Psoas muscle (tissue), 8 donors: Measurements from ENCODE around the gene BHLHA15. TPM values are rescaled to one million over a fixed set of nuclear protein-coding genes. Genes with fewer than 3 reads are reported as not detected.

Experiments used
- ATAC-seq, 4 donors: fragments of 200-7000 bp; cut with Tn5 transposase; one replicate each; pipeline ENCODE4 v1.9.1; 2020; ENCODE audit warnings: moderate library complexity in 3 of 4, mild to moderate bottlenecking in 2 of 4
- DNase-seq, 2 donors: peaks; one replicate each; pipeline ENCODE4 v3.0.0-alpha.2; 2020
- H3K27ac ChIP-seq: fragments of 200-600 bp; one replicate; pipeline ENCODE4 v1.8.0; 2022
- H3K27me3 ChIP-seq, 3 donors: fragments of 200-600 bp in 1 of 3; one replicate each; pipeline versions ENCODE4 v1.6.1 to v1.8.0; 2013 to 2022; ENCODE audit warnings: low read length in 2 of 3, mild to moderate bottlenecking in 2 of 3, moderate library complexity in 1 of 3; ENCODE audit not compliant: insufficient read depth in 3 of 3
- H3K36me3 ChIP-seq, 2 donors: fragments of 200-600 bp in 1 of 2; one replicate each; pipeline versions ENCODE4 v1.6.1 to v1.8.0; 2013 to 2022; ENCODE audit warnings: low read depth in 1 of 2, mild to moderate bottlenecking in 1 of 2, moderate library complexity in 1 of 2; ENCODE audit not compliant: insufficient read depth in 1 of 2
- H3K4me1 ChIP-seq: fragments of 200-600 bp; one replicate; pipeline ENCODE4 v1.8.0; 2022
- H3K4me3 ChIP-seq: fragments of 200-600 bp; one replicate; pipeline ENCODE4 v1.8.0; 2022; ENCODE audit warnings: mild to moderate bottlenecking
- H3K9me3 ChIP-seq: fragments of 200-600 bp; one replicate; pipeline ENCODE4 v1.8.0; 2022
- CTCF ChIP-seq: fragments of 200-600 bp; IDR thresholded peaks from one replicate; pipeline ENCODE4 v1.8.0; 2022; ENCODE audit warnings: antibody characterized with exemption
- whole genome bisulfite sequencing, 3 donors: extraction: QIAGEN DNeasy Blood & Tissue Kit; methylation state at CpG; one replicate each; pipeline versions ENCODE4 v1.1.6 to v1.1.7; 2013; 5-methylcytosine and 5-hydroxymethylcytosine counted together
- intact Hi-C, 2 donors: fragments of 100-400 bp; cut with DNase I; formaldehyde crosslinking; loops; one replicate each; pipeline versions ENCODE4 v1.11.0 to v1.14.2; 2022
- polyA plus RNA-seq, 3 donors: library from polyadenylated mRNA; stranded (reverse); fragments of 200-250 nt; gene quantifications; one replicate each; pipeline ENCODE4 v1.2.3, GENCODE V29; 2013
- total RNA-seq, 4 donors: library from RNA; stranded (reverse); fragmentation: NEBNext Ultra II Directional in 2 of 4; extraction: Animal tissue kit (Norgen Biotek cat#: 25700) in 2 of 4; gene quantifications; one replicate each; pipeline versions ENCODE4 v1.2.1 to v1.2.4, GENCODE V29; 2021 to 2023
- donor health status: healthy with polysubstance abuse.
- donor health status: DM: no; HTN: no; CAD: no; lungs with moderate emphysema.
- donor health status: Bipolar disorder and iron deficiency.
- donor health status: healthy.
- donor health status: DM: yes; HTN: yes; CAD: no.
- donor health status: DM: no; HTN: no; CAD: no.
- donor health status: DM: no; HTN: no; CAD: no.
- donor health status: DM: yes; HTN: yes; CAD: no.

BHLHA15 gene
- total and polyA plus RNA-seq, 7 donors: not detected

- ATAC-seq: peak; percentile 20 to 72 (median 65)
- WGBS, 3 donors: 63 to 77% (median 71%) methylated on average over 17 to 18 of the region's 18 CpGs
- DNase-seq: peak in 1 of 2 donors; percentile 76
- Histone ChIP-seq H3K27me3 (no peaks in the 10 kb centered on the region), H3K36me3 (no peaks in the 10 kb centered on the region), H3K9me3 (no peaks in the 10 kb centered on the region), H3K4me1 (peaks cover 25% of the 10 kb centered on the region), H3K4me3 (no peak overlapping the region), H3K27ac (no peak overlapping the region)
- intact Hi-C loops: loop anchor here (5.0 kb wide), 2 partner anchors 34 to 144 kb away; no protein-coding TSS in a partner anchor
- peak; percentile 49 for TF ChIP-seq CTCF
Measured at GRCh38 chr7:98165827-98166667, 45.2 kb upstream of the BHLHA15 start.

- TF ChIP-seq CTCF: no peak
- Histone ChIP-seq H3K4me1 (peaks cover 25% of the 10 kb centered on the region), H3K36me3 (peaks cover 0 to 5% of the 10 kb centered on the region in 2 donors), H3K27me3 (no peaks in the 10 kb centered on the region), H3K4me3 (no peak overlapping the region), H3K27ac (no peak overlapping the region), H3K9me3 (no peaks in the 10 kb centered on the region)
- intact Hi-C loops: loop anchor here (5.0 kb wide), 2 partner anchors 34 to 144 kb away; no protein-coding TSS in a partner anchor
- WGBS, 3 donors: 70 to 87% (median 75%) methylated on average over 2 of the region's 2 CpGs
- ATAC-seq: no peak
- no peak for DNase-seq
Measured at GRCh38 chr7:98166668-98166970, 44.6 kb upstream of the BHLHA15 start.

- WGBS, 3 donors: 90 to 92% (median 90%) methylated on average over 15 of the region's 15 CpGs
- intact Hi-C loops: loop anchor here (1.0 to 5.0 kb wide), 5 partner anchors 35 to 147 kb away; partner anchors contain the start of gene LMTK2 (in 1 of the 2)
- no peaks in the 10 kb centered on the region for H3K9me3 ChIP-seq
- H3K4me1 ChIP-seq: peaks cover 25% of the 10 kb centered on the region
- H3K36me3 ChIP-seq: peaks cover 4 to 14% of the 10 kb centered on the region in 2 donors
- no peak for TF ChIP-seq CTCF
- no peak overlapping the region for H3K4me3 ChIP-seq
- no peak for ATAC-seq
- H3K27ac ChIP-seq: no peak overlapping the region
- no peak for DNase-seq
- H3K27me3 ChIP-seq: no peaks in the 10 kb centered on the region
Measured at GRCh38 chr7:98167653-98168052, 43.6 kb upstream of the BHLHA15 start.

- WGBS, 3 donors: 61 to 67% (median 62%) methylated on average over 17 of the region's 17 CpGs
- Histone ChIP-seq H3K9me3 (no peaks in the 10 kb centered on the region), H3K4me1 (peaks cover 25% of the 10 kb centered on the region), H3K4me3 (no peak overlapping the region), H3K27ac (peak overlapping the region; percentile 50), H3K27me3 (no peaks in the 10 kb centered on the region), H3K36me3 (peaks cover 4 to 17% of the 10 kb centered on the region in 2 donors)
- DNase-seq (peak in 1 of 2 donors; percentile 62), ATAC-seq (peak; percentile 86 to 93 (median 90))
- intact Hi-C loops: loop anchor here (1.0 to 5.0 kb wide), 5 partner anchors 36 to 148 kb away; partner anchors contain the start of gene LMTK2 (in 1 of the 2)
- peak; percentile 90 for TF ChIP-seq CTCF
Measured at GRCh38 chr7:98168181-98168903, 42.9 kb upstream of the BHLHA15 start.
